Ramos (cell line): ENCODE measurements around the gene PLA2G2E.

Experiments used
- in situ Hi-C: fragments of 300-500 bp; cut with MboI; formaldehyde crosslinking; loops from one replicate; pipeline ENCODE4 v1.14.3; 2022; ENCODE audit warnings: low sequenced_read_pairs; ENCODE audit not compliant: unreplicated experiment

PLA2G2E gene, protein sequence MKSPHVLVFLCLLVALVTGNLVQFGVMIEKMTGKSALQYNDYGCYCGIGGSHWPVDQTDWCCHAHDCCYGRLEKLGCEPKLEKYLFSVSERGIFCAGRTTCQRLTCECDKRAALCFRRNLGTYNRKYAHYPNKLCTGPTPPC

DNA sequence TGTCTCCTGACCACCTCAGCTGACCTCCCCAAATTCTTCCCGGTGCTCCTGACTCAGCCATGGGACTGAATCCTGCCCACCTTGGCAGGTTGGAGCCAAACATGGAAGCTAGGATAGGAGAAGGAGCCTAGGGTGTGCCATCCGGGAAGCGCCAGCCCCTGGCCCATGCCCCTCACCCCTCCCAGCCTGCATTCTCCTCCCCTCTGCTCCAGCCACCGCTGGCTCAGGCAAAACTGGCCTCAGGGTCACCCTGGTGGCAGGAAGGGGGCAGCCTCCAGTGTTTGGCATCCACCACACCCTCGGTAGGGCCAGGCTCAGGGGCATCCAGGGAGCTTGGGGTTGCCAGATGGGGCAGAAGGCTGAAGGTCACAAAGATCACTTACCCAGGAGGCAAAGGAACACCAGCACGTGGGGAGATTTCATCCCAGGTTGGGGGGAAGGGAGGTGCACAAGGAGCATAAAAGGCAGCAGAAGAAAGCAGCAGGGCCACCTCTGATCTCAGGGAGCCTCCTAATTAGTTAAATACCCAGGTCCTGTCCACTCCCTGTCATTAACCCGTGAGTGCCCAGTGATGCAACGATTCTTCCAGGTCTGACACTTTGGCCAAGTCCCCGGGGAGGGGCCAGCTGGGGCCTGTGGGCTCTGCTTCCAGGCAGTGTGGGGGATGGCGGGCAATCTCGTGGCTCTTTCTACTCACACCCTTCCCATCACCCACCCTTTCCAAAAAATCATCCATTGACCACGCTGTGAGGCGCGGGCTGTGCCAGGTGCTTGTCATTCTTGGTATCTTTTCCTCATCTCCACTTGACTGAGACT is at the start of gene PLA2G2E:
PLA2G2E (minus strand) TSS at position 481 of the 816 bp plus-strand sequence; CDS start at position 423, 58 bp downstream.
- in situ Hi-C loops: loop anchor here (25.0 kb wide), 1 partner anchor 564 kb away; the partner anchor contains the start of gene CAMK2N1

DNA sequence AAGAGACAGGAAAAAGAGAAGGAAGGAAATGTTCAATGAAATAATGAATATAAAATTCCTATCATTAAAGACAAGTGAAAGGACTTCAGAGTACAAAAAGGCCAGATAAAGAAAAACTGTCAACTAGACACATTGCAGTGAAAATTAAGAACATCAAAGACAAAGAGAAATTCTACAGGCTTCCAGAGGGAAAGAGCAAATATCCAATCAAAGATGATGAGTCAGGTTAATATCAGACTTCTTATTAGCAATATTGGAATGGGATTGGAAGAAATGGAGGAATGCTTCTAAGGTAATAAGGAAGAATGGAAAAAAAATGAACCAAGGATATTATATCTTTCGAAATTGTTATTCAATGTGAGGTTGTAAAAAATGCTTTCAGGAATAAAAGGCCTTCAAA is 48.2 kb upstream of the PLA2G2E start:
- in situ Hi-C loops: no loop called here

DNA sequence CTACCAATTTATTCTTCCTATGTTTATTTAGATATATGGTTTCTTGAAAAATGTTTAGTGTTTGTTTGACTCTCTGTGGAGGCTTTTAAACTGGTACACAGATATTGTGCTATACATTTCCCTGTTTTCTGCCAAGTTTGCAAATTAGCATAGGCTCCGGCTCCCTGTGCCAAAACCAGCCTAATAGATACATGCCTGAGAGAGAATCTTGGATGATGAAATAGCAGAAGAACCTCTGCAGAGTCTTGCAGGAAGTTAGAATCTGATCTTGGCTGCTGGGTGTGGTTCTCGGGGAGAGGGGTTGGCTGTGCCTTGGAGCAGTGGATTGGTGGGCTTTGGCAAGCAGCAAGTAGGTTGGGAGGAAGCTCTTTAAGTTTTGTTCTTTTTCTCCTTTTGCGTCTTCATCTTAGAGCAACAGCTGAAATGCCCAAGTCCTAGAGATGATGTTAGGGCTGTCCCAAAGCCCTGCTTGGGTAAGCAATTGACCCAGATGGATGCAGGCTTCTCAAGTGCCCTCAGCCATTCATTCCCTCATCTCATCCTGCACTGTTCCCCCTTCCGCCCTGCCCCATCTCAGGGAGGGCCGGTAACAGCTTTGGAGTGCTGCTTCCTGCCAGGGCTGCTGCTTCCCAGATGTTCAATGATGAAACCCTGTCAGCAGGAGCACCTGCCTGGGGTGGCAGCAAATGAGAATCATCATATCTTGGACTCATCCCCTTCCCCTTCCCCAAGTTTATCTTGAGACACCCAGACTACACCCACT is 46.7 kb upstream of the PLA2G2E start:
- in situ Hi-C loops: no loop called here

DNA sequence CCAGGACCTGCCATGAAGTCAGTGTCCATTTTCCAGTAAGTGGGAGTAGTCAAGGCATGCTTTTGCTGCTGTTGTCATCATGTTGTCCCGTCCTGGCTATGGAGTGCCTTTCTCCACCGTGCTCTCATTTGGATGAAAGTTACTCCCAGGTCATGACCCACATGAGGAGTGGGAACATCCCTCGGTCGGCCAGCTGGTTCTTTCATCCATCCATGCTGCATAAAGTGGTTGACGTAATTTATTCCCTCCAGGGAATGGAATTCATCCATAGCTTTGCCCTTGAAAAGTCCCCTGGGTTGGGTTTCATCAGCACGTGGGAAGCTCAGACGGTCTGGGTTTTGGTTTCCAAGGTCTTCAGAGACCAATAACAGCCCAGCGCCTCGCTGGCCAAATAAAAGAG is 44.4 kb upstream of the PLA2G2E start:
- in situ Hi-C loops: no loop called here

DNA sequence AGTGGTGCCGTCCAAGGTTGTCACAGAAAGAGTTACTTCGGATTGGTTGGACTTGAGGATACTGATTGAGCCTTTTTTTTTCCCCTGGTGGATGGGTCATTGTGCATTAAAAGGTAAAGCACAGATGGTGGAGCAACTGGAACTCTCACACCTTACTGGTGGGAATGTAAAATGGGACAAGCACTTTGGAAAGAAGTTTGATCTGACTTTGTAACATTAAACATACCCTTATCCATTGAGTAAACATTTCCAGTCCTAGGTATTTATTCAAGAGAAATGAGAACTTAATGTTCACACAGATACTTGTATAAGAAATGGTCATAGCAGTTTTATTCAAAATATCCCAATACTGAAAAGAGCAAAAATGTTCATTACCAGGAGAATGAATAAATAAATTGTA is 41.1 kb upstream of the PLA2G2E start:
- in situ Hi-C loops: no loop called here

DNA sequence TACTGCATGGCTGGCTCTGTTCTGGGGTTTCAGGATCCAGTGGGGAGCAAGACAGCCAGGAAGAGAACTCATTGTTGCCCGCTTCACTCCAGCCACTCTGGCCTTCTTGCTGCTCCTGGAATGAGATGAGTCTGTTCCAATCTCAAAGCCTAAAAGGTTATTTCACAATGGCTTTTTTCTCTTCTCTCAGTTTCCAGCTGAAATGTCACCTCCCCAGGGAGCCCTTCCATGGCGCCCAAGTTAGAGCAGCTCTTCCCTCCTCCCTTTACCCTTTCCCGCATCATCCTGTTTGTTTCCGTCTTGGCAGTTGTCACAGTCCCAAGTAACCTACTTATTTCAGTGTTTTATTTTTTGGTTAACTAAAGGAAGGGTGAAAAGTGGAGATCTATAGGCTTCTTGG is 40.2 kb upstream of the PLA2G2E start:
- in situ Hi-C loops: no loop called here

DNA sequence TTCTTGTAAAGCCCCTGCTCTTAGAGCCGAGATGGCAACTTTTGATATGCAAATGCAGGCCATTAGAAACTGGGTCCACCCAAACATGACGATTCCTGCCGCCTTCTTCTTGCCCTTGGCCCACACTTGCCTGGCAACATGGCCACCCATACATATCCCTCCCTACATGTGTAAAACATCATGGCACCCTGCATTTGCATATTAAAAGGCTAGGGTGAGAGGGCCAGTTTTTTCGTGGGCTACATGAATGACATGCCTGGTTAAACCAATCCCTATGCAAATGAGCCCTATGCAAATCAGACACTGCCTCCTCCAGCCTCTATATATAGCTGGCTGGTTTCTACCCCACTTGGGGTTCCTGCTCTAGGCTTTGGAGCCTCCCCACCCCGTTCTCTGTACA is 37.2 kb upstream of the PLA2G2E start:
- in situ Hi-C loops: no loop called here

DNA sequence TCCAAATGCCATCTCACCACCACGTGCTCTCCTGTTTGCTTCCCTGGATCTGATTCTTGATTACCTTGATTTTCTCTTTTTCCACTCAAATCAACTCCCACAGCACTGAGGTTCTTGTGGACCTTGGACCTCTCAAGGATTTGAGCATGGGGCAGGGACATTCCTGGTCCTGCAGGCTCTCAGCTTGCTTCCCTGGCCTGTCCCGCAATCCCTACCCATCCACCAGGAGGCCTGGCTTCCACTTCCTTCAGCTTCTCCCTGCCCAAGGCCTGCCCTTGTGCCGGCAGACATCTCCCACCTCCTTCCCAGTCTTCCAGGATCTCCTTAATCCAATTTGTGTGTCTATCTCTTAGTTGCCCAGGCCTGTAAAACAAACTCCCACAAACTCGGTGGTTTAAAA is 34.4 kb upstream of the PLA2G2E start:
- in situ Hi-C loops: no loop called here

DNA sequence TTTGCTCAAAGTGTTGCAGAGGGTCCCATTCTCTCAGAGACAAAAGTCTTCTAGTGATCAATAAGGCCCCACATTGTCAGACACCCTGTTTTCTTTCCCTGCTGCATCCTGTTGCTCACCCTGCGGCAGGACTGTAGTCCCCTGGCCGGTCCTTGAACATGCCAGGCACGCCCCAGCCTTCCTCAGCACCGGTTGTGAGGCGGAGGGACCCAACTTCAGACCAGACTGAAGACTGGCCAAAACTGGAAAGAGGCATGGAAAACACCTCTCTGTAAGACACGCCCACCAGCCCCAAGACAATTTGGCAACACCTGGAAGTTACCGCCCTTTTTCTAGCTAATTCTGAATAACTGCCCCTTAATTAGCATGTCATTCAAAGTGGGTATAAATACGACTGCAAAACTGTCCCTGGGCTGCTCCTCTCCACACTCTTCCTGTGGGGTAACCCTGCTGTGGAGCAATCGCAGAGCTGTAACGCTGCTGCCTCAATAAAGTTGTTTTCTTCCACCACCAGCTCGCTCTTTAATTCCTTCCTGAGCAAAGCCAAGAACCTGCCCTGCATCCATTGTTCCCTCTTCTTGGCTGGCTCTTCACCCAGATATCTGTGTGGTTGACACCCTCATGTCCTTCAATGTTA is 32.2 kb upstream of the PLA2G2E start:
- in situ Hi-C loops: no loop called here

DNA sequence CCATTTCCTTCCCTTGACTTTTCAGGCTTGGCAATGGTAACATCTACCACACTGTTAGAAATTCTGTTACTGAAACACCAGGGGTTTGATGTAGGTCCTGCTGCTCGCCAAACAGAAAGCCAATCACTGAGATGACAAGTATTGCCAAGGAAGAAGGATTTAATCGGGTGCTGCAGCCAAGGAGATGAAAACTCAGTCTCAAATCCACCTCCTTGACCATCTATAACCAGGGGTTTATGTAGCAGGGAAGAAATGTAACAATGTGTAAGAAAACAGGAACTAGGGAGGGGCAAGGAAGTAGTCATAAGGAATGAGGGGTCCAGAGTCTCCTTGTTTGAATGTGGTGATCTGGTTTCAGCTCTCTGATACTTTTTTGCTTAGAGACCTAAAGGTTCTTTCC is 30.6 kb upstream of the PLA2G2E start:
- in situ Hi-C loops: no loop called here

DNA sequence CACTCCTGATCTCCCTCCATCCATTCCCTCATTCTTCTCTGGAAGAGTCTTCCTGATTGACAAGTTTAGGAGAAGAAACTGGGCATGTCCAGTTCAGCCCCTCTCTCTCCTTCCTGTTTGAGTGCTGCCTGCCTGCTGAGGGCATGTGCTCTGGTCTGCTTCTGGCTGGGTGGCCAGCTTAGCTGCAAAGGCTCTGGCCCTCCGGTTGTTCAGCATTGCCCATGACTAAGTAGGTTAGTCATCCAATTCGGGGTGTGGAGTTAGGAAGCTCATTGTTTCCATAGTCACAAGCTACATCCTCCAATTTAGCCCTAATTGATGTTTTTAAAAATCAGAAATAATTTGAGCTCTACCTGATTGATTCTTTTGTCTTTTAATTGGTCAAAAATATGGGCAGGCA is 25.6 kb upstream of the PLA2G2E start:
- in situ Hi-C loops: no loop called here

DNA sequence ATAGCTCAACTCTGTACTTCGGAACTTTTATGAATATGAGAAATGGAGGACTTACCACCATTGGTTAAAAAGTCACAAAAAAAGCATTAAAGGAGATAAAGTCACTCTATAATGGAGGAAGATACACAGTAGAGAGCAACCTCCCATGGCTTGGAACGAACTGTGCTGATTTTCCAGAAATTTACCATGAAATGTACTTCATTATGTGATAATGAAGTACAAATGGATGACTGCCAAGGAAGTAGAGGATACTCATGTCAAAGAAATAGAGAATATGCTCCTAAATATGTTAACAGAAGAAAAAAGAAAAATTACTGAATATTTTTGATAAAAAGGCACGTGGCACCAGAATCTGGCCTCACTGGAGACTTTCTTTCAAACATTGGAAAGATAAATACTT is 23.6 kb upstream of the PLA2G2E start:
- in situ Hi-C loops: no loop called here

DNA sequence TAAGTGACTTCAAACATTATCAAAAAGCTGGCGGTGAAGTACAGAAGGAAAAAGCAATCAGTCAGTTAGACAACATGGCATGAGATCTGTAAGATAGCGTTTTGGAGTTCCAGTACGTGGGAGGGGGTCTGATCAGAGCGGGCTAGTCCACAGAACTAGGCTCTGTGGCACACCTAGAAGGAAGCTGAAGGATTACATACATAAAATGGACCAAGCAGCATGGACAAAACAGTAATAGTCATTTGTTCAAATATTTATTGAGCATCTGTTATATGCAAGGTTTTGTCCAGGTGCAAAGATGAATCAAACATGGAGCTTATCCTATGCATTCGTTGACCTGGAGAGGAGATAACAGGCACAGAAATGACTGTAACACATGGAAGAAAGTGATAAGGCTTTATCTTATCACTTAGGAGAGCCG is 22.9 kb upstream of the PLA2G2E start:
- in situ Hi-C loops: no loop called here

DNA sequence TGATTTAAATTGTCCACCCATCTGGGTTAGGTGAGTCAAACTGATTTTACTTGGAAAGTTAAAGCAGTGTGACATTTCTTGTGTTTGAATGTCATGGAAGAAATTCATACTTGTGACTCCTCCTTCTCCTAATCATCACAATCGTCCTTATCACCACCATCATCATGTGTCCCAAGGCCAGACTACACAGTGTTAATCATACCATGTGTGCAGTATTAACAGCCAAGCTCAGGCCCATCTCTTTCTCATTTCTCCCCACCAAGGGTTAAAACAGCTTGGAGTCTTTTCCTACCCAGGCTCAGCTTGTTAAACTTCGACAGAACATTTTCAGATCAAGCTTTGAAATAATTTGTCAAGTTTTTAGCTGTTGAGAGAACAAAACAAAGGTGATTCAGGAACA is 22.5 kb upstream of the PLA2G2E start:
- in situ Hi-C loops: no loop called here

DNA sequence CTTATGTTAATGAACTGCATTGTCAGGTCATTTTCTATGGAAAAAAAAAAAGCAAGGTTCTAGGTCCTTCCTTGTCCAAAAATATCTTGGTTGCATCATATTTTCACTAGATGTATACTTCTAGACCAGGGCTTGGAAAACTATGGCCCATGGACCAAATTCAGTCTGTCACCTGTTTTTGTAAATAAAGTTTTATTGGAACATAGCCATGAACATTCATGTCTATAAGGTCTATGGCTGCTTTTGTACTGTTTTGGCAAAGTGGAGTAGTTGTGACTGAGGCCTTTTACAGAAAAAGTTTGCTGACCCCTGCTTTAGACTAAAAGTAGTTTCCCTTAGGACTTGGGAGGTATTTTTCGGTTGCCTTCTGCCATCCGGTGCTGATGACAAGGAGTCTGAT is 19.2 kb upstream of the PLA2G2E start:
- in situ Hi-C loops: no loop called here

DNA sequence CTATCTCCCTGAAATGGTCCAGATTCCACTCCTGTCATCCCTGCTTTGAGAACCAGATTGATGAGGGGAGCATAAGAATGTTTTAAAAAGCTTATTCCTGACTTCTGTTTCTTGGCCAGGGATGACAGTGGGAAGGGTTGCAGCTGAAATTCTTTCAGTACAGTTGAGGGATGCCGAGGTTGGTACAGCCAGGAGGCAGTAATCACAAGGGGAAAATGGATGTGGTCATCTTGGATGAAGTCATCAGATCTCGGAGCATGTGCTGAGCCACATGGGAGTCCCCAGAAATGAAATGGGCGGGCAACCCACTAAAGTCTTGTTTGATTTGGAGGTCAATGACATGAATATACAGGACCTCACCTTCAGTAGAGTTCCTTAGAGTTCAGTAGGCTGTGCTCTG is 18.7 kb upstream of the PLA2G2E start:
- in situ Hi-C loops: no loop called here

DNA sequence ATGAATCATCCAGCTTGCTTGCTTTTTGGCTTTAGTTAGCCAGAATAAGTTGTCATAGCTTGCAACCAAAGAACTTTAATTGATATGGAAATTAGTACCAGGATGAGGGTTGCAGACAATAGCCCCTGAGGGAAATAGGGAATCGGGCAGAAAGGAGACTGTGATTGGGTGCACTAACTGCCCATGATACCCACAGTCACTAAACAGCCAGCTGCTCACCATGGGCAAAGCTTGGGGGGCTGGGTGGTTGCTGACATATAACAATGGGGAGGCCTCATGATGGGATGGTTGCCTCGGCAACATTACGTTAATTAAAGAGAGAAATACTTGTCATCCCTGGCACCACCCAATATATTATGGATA is 17.8 kb upstream of the PLA2G2E start:
- in situ Hi-C loops: no loop called here

DNA sequence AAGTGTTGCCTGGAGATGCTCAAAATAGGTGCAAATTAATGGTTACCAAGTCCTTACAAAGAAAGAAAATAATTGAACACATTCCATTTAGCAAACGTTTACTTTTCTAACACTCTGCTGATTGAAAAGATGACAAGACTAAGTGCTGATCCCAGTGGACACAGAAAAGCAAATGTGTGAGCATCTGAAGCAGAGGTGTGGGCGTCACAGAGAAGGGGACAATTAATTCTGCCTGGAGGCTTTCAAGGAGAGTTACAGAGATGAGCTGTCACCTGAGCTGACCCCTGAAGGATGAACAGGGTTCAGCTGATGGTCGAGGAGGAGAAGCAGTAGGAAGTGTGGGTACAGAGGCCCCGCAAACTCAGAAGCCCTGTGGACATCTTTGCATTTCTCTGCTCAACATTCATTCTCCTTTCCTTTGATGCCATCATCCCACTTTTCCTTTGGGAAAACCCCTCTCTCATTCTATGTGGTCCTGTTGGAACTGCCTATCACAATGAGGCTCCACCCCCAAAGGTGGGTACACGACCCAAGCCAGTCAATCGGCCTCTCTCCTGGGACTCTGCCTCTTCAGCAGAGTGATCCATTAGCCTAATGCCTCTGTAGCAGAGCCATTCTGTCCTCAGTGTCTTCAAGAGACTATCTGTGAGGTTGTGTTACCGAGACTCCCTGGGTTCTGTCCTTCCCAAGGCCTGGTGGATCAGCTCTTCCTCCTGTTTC is 17.2 kb upstream of the PLA2G2E start:
- in situ Hi-C loops: no loop called here

DNA sequence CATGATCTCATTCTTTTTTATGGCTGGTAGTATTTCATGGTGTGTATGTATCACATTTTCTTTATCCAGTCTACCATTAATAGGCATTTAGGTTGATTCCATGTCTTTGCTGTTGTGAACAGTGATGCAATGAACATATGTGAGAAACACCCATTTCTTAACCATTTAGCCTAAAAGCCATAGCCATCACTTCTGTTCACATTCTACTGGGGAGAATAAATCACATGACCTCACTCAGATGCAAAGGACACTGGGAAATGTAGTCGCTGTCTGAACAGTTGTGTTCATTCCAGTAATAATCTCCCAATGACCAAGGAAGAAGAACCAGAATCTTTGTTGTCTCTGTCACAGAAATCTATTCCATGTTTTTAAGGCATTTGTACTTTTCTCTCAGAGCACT is 15.1 kb upstream of the PLA2G2E start:
- in situ Hi-C loops: no loop called here

DNA sequence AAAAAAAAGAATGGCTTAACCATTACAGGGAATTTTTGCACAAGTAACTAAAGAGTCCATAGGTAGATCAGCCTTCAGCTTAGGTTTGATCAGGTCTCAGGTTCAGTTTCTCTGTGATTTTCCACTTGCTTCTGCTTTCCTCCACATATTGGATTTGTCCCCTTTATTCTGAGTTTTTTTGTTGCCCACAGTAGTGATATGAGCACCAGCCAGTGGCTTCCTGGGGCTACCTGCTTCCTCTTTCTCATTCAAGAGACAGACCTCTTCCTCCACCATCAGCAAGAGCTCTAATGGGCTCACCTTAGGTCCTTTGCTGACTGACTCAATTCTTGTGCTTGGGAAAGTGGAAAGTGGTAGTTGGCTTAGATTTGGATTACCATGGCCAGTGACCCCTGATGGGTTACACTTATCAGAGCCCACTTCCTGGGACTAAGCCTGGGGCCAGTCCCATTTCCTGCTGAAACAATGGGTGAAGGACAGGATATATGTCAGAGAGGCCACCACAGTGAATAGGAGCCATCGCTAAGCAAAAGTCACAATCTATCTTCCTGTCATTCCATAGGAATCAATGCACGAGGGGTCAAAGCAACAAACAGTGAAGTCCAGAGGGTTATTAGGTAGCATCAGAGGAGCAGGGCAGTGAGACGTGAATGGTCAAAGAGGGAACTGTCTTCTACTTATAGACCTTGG is 12.8 kb upstream of the PLA2G2E start:
- in situ Hi-C loops: no loop called here
